ENCODE data around the gene SLC14A1.

Gene SLC14A1

GRCh38 chr18:45771587-45772480 is 47.9 kb downstream of the SLC14A1 start:
- Histone ChIP-seq H3K27me3 (ENCODE audit: insufficient read depth, low read length) (no peaks in the 10 kb centered on the region), H3K9me3 (ENCODE audit: insufficient read depth, low read depth, low read length) (no peaks in the 10 kb centered on the region), H3K23ac (ENCODE audit: low read length) (no peak overlapping the region), H3K79me2 (ENCODE audit: control insufficient read depth, insufficient read depth, low read length, poor library complexity) (peaks cover 3% of the 10 kb centered on the region), H4K12ac (ENCODE audit: low read depth, low read length) (no peak overlapping the region), H2AK5ac (ENCODE audit: low read length) (no peak overlapping the region), H3K4me2 (ENCODE audit: low read length) (no peak overlapping the region), H4K8ac (ENCODE audit: low read depth, low read length) (no peak overlapping the region), H2BK5ac (ENCODE audit: low read depth, low read length, poor library complexity) (no peak overlapping the region), H3K36me3 (ENCODE audit: control insufficient read depth in 1 of 2, insufficient read depth in 2 of 2, low read length in 2 of 2) (no peaks in the 10 kb centered on the region), H3K4ac (ENCODE audit: low read depth, low read length) (no peak overlapping the region), H2BK12ac (ENCODE audit: low read length) (no peak overlapping the region), H3K9ac (ENCODE audit: low read length) (no peak overlapping the region), H2AFZ (ENCODE audit: insufficient read depth, low read length, poor library complexity) (no peak overlapping the region), H3K18ac (ENCODE audit: low read length) (no peak overlapping the region), H3K79me1 (ENCODE audit: low read length) (peaks cover 5% of the 10 kb centered on the region), H4K91ac (ENCODE audit: low read depth, low read length) (no peak overlapping the region), H3K4me3 (ENCODE audit: low read depth, low read length) (no peak overlapping the region), H3K14ac (ENCODE audit: low read length) (no peak overlapping the region), H3K4me1 (ENCODE audit: control insufficient read depth in 1 of 2, insufficient read depth in 2 of 2, low read length in 2 of 2) (peaks cover 0 to 5% of the 10 kb centered on the region in 2 experiments), H2BK120ac (ENCODE audit: insufficient read depth, low read length, poor library complexity) (no peak overlapping the region), H3K27ac (ENCODE audit: low read depth, low read length) (no peak overlapping the region)
- 100% methylated on average over 1 of the region's 8 CpGs for WGBS (ENCODE audit: extremely low coverage, insufficient coverage, insufficient read length)
- DNase-seq = no peak

- Histone ChIP-seq H2BK5ac (ENCODE audit: low read depth, low read length, poor library complexity) (no peak overlapping the region), H3K23ac (ENCODE audit: low read length) (no peak overlapping the region)
Measured at GRCh38 chr18:45774065-45774521, 50.1 kb downstream of the SLC14A1 start.

GRCh38 chr18:45775241-45775676 is 51.3 kb downstream of the SLC14A1 start:
- peak overlapping the region; percentile 60 for H4K91ac ChIP-seq (ENCODE audit: low read depth, low read length)
- H3K79me2 ChIP-seq (ENCODE audit: control insufficient read depth, insufficient read depth, low read length, poor library complexity) = peaks cover 3% of the 10 kb centered on the region
- H3K79me1 ChIP-seq (ENCODE audit: low read length) = peaks cover 5% of the 10 kb centered on the region
- WGBS (ENCODE audit: extremely low coverage, insufficient coverage, insufficient read length) = no CpG with 5 or more reads among the region's 35 CpGs
- peak overlapping the region; percentile 81 for H4K8ac ChIP-seq (ENCODE audit: low read depth, low read length)
- H3K23ac ChIP-seq (ENCODE audit: low read length) = no peak overlapping the region
- H3K14ac ChIP-seq (ENCODE audit: low read length) = peak overlapping the region; percentile 74
- no peak overlapping the region for H2AK5ac ChIP-seq (ENCODE audit: low read length)
- peak overlapping the region; percentile 82 for H3K9ac ChIP-seq (ENCODE audit: low read length)
- no peak overlapping the region for H3K27ac ChIP-seq (ENCODE audit: low read depth, low read length)
- no peaks in the 10 kb centered on the region for H3K9me3 ChIP-seq (ENCODE audit: insufficient read depth, low read depth, low read length)
- no peak overlapping the region for H2BK120ac ChIP-seq (ENCODE audit: insufficient read depth, low read length, poor library complexity)
- H2BK12ac ChIP-seq (ENCODE audit: low read length) = no peak overlapping the region
- H3K4me2 ChIP-seq (ENCODE audit: low read length) = peak overlapping the region; percentile 67
- H3K18ac ChIP-seq (ENCODE audit: low read length) = peak overlapping the region; percentile 81
- H3K4ac ChIP-seq (ENCODE audit: low read depth, low read length) = peak overlapping the region; percentile 22
- H2AFZ ChIP-seq (ENCODE audit: insufficient read depth, low read length, poor library complexity) = peak overlapping the region; percentile 84
- peak; percentile 27 to 54 for DNase-seq
- no peak overlapping the region for H2BK5ac ChIP-seq (ENCODE audit: low read depth, low read length, poor library complexity)
- H3K27me3 ChIP-seq (ENCODE audit: insufficient read depth, low read length) = no peaks in the 10 kb centered on the region
- H3K4me1 ChIP-seq (ENCODE audit: control insufficient read depth in 1 of 2, insufficient read depth in 2 of 2, low read length in 2 of 2) = peaks cover 0 to 5% of the 10 kb centered on the region in 2 experiments
- peak overlapping the region; percentile 81 for H3K4me3 ChIP-seq (ENCODE audit: low read depth, low read length)
- no peaks in the 10 kb centered on the region for H3K36me3 ChIP-seq (ENCODE audit: control insufficient read depth in 1 of 2, insufficient read depth in 2 of 2, low read length in 2 of 2)
- peak overlapping the region; percentile 81 for H4K12ac ChIP-seq (ENCODE audit: low read depth, low read length)

More at GRCh38 chr18:45774065-45774521, 50.1 kb downstream of the SLC14A1 start:
- no peaks in the 10 kb centered on the region for H3K36me3 ChIP-seq (ENCODE audit: control insufficient read depth in 1 of 2, insufficient read depth in 2 of 2, low read length in 2 of 2)
- no peak overlapping the region for H3K27ac ChIP-seq (ENCODE audit: low read depth, low read length)
- peaks cover 3% of the 10 kb centered on the region for H3K79me2 ChIP-seq (ENCODE audit: control insufficient read depth, insufficient read depth, low read length, poor library complexity)
- no peaks in the 10 kb centered on the region for H3K9me3 ChIP-seq (ENCODE audit: insufficient read depth, low read depth, low read length)
- H2BK120ac ChIP-seq (ENCODE audit: insufficient read depth, low read length, poor library complexity) = no peak overlapping the region
- H4K8ac ChIP-seq (ENCODE audit: low read depth, low read length) = no peak overlapping the region
- H3K9ac ChIP-seq (ENCODE audit: low read length) = no peak overlapping the region
- no peak overlapping the region for H2AK5ac ChIP-seq (ENCODE audit: low read length)
- no peak overlapping the region for H3K14ac ChIP-seq (ENCODE audit: low read length)
- H4K91ac ChIP-seq (ENCODE audit: low read depth, low read length) = no peak overlapping the region
- H3K79me1 ChIP-seq (ENCODE audit: low read length) = peaks cover 5% of the 10 kb centered on the region
- H3K4me1 ChIP-seq (ENCODE audit: control insufficient read depth in 1 of 2, insufficient read depth in 2 of 2, low read length in 2 of 2) = peaks cover 0 to 5% of the 10 kb centered on the region in 2 experiments
- H3K4me2 ChIP-seq (ENCODE audit: low read length) = no peak overlapping the region
- DNase-seq = no peak
- no peak overlapping the region for H2BK12ac ChIP-seq (ENCODE audit: low read length)
- H2AFZ ChIP-seq (ENCODE audit: insufficient read depth, low read length, poor library complexity) = no peak overlapping the region
- H3K4me3 ChIP-seq (ENCODE audit: low read depth, low read length) = no peak overlapping the region
- H3K4ac ChIP-seq (ENCODE audit: low read depth, low read length) = no peak overlapping the region
- H3K27me3 ChIP-seq (ENCODE audit: insufficient read depth, low read length) = no peaks in the 10 kb centered on the region
- H3K18ac ChIP-seq (ENCODE audit: low read length) = no peak overlapping the region
- H4K12ac ChIP-seq (ENCODE audit: low read depth, low read length) = no peak overlapping the region

- Histone ChIP-seq H2AK5ac (ENCODE audit: low read length) (no peak overlapping the region), H3K27ac (ENCODE audit: low read depth, low read length) (no peak overlapping the region), H3K9me3 (ENCODE audit: insufficient read depth, low read depth, low read length) (no peaks in the 10 kb centered on the region), H4K8ac (ENCODE audit: low read depth, low read length) (peak overlapping the region; percentile 81), H2BK5ac (ENCODE audit: low read depth, low read length, poor library complexity) (no peak overlapping the region), H2BK12ac (ENCODE audit: low read length) (no peak overlapping the region), H2AFZ (ENCODE audit: insufficient read depth, low read length, poor library complexity) (peak overlapping the region; percentile 84), H3K27me3 (ENCODE audit: insufficient read depth, low read length) (no peaks in the 10 kb centered on the region), H3K4me2 (ENCODE audit: low read length) (peak overlapping the region; percentile 67), H3K4me1 (ENCODE audit: control insufficient read depth in 1 of 2, insufficient read depth in 2 of 2, low read length in 2 of 2) (peaks cover 0 to 5% of the 10 kb centered on the region in 2 experiments), H2BK120ac (ENCODE audit: insufficient read depth, low read length, poor library complexity) (no peak overlapping the region), H3K23ac (ENCODE audit: low read length) (no peak overlapping the region), H3K18ac (ENCODE audit: low read length) (peak overlapping the region; percentile 81), H3K9ac (ENCODE audit: low read length) (peak overlapping the region; percentile 82), H3K14ac (ENCODE audit: low read length) (peak overlapping the region; percentile 74), H3K4me3 (ENCODE audit: low read depth, low read length) (peak overlapping the region; percentile 81), H3K36me3 (ENCODE audit: control insufficient read depth in 1 of 2, insufficient read depth in 2 of 2, low read length in 2 of 2) (no peaks in the 10 kb centered on the region), H3K4ac (ENCODE audit: low read depth, low read length) (peak overlapping the region; percentile 22), H3K79me1 (ENCODE audit: low read length) (peaks cover 5% of the 10 kb centered on the region), H4K12ac (ENCODE audit: low read depth, low read length) (peak overlapping the region; percentile 81), H3K79me2 (ENCODE audit: control insufficient read depth, insufficient read depth, low read length, poor library complexity) (peaks cover 3% of the 10 kb centered on the region), H4K91ac (ENCODE audit: low read depth, low read length) (peak overlapping the region; percentile 60)
- no peak for DNase-seq
- WGBS (ENCODE audit: extremely low coverage, insufficient coverage, insufficient read length) = no CpG with 5 or more reads among the region's 8 CpGs
Measured at GRCh38 chr18:45775743-45776142, 51.8 kb downstream of the SLC14A1 start.
